Measurements from ENCODE around the gene RMRP.

The RMRP gene

GRCh38 chr9:35687306-35687705 lies 29.5 kb upstream of the RMRP start:
- TF ChIP-seq CTCF (IDR thresholded peaks at IDR 0.05; ENCODE audit: insufficient read depth, low read depth, low read length, missing control alignments): no peak
- no peak overlapping the region for H3K4me3 ChIP-seq (ENCODE audit: low read length)
- no peak for DNase-seq (ENCODE audit: low read depth)

- no peak for DNase-seq (ENCODE audit: low read depth)
- no peak overlapping the region for H3K4me3 ChIP-seq (ENCODE audit: low read length)
- TF ChIP-seq CTCF (IDR thresholded peaks at IDR 0.05; ENCODE audit: insufficient read depth, low read depth, low read length, missing control alignments): no peak
Observed at GRCh38 chr9:35686222-35687203, 28.7 kb upstream of the RMRP start.

GRCh38 chr9:35685506-35685905 lies 27.7 kb upstream of the RMRP start:
- H3K4me3 ChIP-seq (ENCODE audit: low read length): no peak overlapping the region
- no peak for DNase-seq (ENCODE audit: low read depth)
- no peak for TF ChIP-seq CTCF (IDR thresholded peaks at IDR 0.05; ENCODE audit: insufficient read depth, low read depth, low read length, missing control alignments)

GRCh38 chr9:35684921-35685320 lies 27.1 kb upstream of the RMRP start:
- no peak for TF ChIP-seq CTCF (IDR thresholded peaks at IDR 0.05; ENCODE audit: insufficient read depth, low read depth, low read length, missing control alignments)

GRCh38 chr9:35683323-35683722 lies 25.5 kb upstream of the RMRP start:
- H3K4me3 ChIP-seq (ENCODE audit: low read length): no peak overlapping the region
- no peak for TF ChIP-seq CTCF (IDR thresholded peaks at IDR 0.05; ENCODE audit: insufficient read depth, low read depth, low read length, missing control alignments)
- DNase-seq (ENCODE audit: low read depth): no peak

More at GRCh38 chr9:35684921-35685320, 27.1 kb upstream of the RMRP start:
- no peak overlapping the region for H3K4me3 ChIP-seq (ENCODE audit: low read length)
- DNase-seq (ENCODE audit: low read depth): no peak

- DNase-seq (ENCODE audit: low read depth): no peak
- no peak for TF ChIP-seq CTCF (IDR thresholded peaks at IDR 0.05; ENCODE audit: insufficient read depth, low read depth, low read length, missing control alignments)
- no peak overlapping the region for H3K4me3 ChIP-seq (ENCODE audit: low read length)
Observed at GRCh38 chr9:35682520-35683315, 24.9 kb upstream of the RMRP start.
